Activated CD4-positive, CD25-positive, alpha-beta regulatory T cell treated with anti-CD3 and anti-CD28 coated beads, Interleukin-2, amount 50 U/mL, for 24 hours (primary cell): ENCODE measurements around the gene DNAH9.

Experiments used
- ATAC-seq, 2 donors: fragments of 150-1000 bp; cut with Tn5 transposase; one replicate each; pipeline ENCODE4 v1.10.0; 2021; ENCODE audit warnings: mild to moderate bottlenecking in 1 of 2, moderate library complexity in 1 of 2

DNAH9 gene

GRCh38 chr17:11990363-11990983, 392.2 kb downstream of the DNAH9 start:
- no peak for ATAC-seq

- ATAC-seq: no peak
Measured at GRCh38 chr17:11991461-11991860, 393.2 kb downstream of the DNAH9 start.

GRCh38 chr17:11996722-11997146, 398.5 kb downstream of the DNAH9 start:
- ATAC-seq: peak; percentile 8 to 18

GRCh38 chr17:11997147-11997971, 399.1 kb downstream of the DNAH9 start, which contains the start of gene ZNF18:
Gene ZNF18, minus strand, starts transcription at chr17:11997475. Its CDS starts 4,646 bp downstream, at chr17:11992829.
- ATAC-seq: peak; percentile 97

- no peak for ATAC-seq
Measured at GRCh38 chr17:11997972-11998233, 399.6 kb downstream of the DNAH9 start.

- no peak for ATAC-seq
Measured at GRCh38 chr17:11999696-12000095, 401.4 kb downstream of the DNAH9 start.

GRCh38 chr17:12007466-12007865, 409.2 kb downstream of the DNAH9 start:
- ATAC-seq: no peak
